Measurements from ENCODE around the gene CEP112.
"Not testable (repeated sequence)": the region's sequence is repeated elsewhere in the genome, so short reads cannot be mapped to it uniquely, and the experiment has no call there.

Gene CEP112

GRCh38 chr17:65688307-65688706, 503.6 kb downstream of the CEP112 start:
- H3K4me3 ChIP-seq (ENCODE audit: low read depth, low read length): no peak overlapping the region
- TF ChIP-seq, protein P1, sequence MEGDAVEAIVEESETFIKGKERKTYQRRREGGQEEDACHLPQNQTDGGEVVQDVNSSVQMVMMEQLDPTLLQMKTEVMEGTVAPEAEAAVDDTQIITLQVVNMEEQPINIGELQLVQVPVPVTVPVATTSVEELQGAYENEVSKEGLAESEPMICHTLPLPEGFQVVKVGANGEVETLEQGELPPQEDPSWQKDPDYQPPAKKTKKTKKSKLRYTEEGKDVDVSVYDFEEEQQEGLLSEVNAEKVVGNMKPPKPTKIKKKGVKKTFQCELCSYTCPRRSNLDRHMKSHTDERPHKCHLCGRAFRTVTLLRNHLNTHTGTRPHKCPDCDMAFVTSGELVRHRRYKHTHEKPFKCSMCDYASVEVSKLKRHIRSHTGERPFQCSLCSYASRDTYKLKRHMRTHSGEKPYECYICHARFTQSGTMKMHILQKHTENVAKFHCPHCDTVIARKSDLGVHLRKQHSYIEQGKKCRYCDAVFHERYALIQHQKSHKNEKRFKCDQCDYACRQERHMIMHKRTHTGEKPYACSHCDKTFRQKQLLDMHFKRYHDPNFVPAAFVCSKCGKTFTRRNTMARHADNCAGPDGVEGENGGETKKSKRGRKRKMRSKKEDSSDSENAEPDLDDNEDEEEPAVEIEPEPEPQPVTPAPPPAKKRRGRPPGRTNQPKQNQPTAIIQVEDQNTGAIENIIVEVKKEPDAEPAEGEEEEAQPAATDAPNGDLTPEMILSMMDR (IDR thresholded peaks at IDR 0.05; ENCODE audit: low read depth, low read length): no peak
- no peak for DNase-seq (ENCODE audit: low read depth, low spot score)
- in situ Hi-C loops (cut with HindIII; ENCODE audit: low sequenced_read_pairs): no loop called here

GRCh38 chr17:65685110-65685509, 506.8 kb downstream of the CEP112 start:
- TF ChIP-seq, protein P1 (IDR thresholded peaks at IDR 0.05; ENCODE audit: low read depth, low read length): no peak
- in situ Hi-C loops (cut with HindIII; ENCODE audit: low sequenced_read_pairs): no loop called here
- DNase-seq (ENCODE audit: low read depth, low spot score): no peak
- H3K4me3 ChIP-seq (ENCODE audit: low read depth, low read length): no peak overlapping the region

DNA sequence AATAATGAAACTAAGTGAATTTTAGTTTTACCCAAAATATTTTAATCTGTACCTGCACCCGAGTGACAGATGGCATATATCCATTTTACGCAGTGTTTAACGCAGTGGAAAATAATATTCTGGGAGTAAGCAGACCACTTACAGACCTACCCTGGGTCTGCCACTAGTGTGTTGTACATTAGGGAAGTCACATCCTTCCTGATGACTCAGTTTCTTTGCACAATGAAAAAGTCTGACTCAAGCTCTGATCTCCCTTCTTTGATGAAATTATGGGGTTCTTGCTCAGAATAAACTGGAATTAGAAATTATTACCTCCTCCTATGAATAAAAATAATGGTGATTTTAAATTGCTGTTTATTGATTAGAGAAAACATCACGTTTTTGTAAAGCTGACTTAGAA, 507.3 kb downstream of the CEP112 start:
- DNase-seq (ENCODE audit: low read depth, low spot score): no peak

GRCh38 chr17:65683428-65683827, 508.5 kb downstream of the CEP112 start:
- DNase-seq (ENCODE audit: low read depth, low spot score): no peak
- TF ChIP-seq, protein P1 (IDR thresholded peaks at IDR 0.05; ENCODE audit: low read depth, low read length): no peak
- in situ Hi-C loops (cut with HindIII; ENCODE audit: low sequenced_read_pairs): no loop called here
- H3K4me3 ChIP-seq (ENCODE audit: low read depth, low read length): no peak overlapping the region

More for the DNA sequence above, 507.3 kb downstream of the CEP112 start:
- TF ChIP-seq, protein P1 (IDR thresholded peaks at IDR 0.05; ENCODE audit: low read depth, low read length): no peak
- in situ Hi-C loops (cut with HindIII; ENCODE audit: low sequenced_read_pairs): no loop called here
- no peak overlapping the region for H3K4me3 ChIP-seq (ENCODE audit: low read depth, low read length)

- H3K4me3 ChIP-seq (ENCODE audit: low read depth, low read length); in situ Hi-C loops (cut with HindIII; ENCODE audit: low sequenced_read_pairs); DNase-seq (ENCODE audit: low read depth, low spot score): not testable (repeated sequence)
Observed at GRCh38 chr17:65681763-65682162, 510.2 kb downstream of the CEP112 start.

- DNase-seq (ENCODE audit: low read depth, low spot score): no peak
- in situ Hi-C loops (cut with HindIII; ENCODE audit: low sequenced_read_pairs): no loop called here
- TF ChIP-seq, protein P1 (IDR thresholded peaks at IDR 0.05; ENCODE audit: low read depth, low read length): no peak
- no peak overlapping the region for H3K4me3 ChIP-seq (ENCODE audit: low read depth, low read length)
Observed at GRCh38 chr17:65679165-65679845, 512.6 kb downstream of the CEP112 start.

GRCh38 chr17:65678546-65678945, 513.4 kb downstream of the CEP112 start:
- in situ Hi-C loops (cut with HindIII; ENCODE audit: low sequenced_read_pairs): no loop called here
- no peak for DNase-seq (ENCODE audit: low read depth, low spot score)
- TF ChIP-seq, protein P1 (IDR thresholded peaks at IDR 0.05; ENCODE audit: low read depth, low read length): no peak
- no peak overlapping the region for H3K4me3 ChIP-seq (ENCODE audit: low read depth, low read length)
